ENCODE measurements around the gene KDM4C. TPM values are rescaled to one million over a fixed set of nuclear protein-coding genes. Genes with fewer than 3 reads are reported as not detected.

Gene KDM4C
- total and polyA plus RNA-seq, 11 donors, result 4.4 to 19.9 (median 13.3) TPM

DNA sequence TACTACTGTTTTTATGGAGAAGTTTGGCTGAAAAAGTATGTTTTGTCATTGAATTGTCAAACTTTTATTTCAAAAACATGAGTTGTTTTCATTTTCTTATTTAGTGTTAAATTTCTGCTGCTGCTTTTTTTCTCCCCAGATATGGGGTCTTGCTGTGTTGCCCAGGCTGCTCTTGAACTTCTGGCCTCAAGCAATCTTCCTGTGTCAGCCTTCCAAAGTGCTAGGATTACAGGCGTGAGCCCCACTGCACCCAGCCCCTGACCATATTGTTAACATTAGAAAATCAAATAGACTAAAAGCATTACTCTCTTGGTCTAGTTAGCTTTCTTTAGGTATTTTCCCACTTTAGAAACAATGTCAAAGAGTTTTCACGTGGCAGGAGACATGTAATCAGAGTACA lies 215.3 kb downstream of the KDM4C start:
- no peaks in the 10 kb centered on the region for H3K9me3 ChIP-seq
- WGBS, 4 donors, result 47 to 73% (median 73%) methylated on average over 2 of the region's 2 CpGs
- no peak overlapping the region for H3K4me3 ChIP-seq

DNA sequence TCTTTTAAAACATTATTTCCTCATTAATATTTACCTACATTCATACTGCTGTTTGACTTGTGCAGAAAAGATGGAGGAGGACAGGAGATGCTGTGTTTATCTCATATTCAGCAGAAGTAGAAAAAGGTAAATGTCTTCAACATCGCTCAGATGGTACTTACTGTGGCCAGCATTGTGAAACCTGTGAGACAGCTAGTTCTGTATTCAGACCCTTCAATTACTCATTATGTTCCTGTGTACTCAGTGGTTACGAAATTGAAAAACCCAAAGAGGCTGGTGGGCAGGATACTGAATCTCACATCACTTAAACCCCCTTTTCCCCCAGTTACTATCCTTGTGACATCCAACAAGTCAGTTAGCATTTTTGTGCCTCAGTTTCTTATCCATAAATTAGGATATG lies 216.0 kb downstream of the KDM4C start:
- H3K4me3 ChIP-seq, result no peak overlapping the region
- no peak for DNase-seq
- H3K9me3 ChIP-seq, result no peaks in the 10 kb centered on the region
- peaks cover 0 to 3% (median 0%) of the 10 kb centered on the region in 9 donors for H3K36me3 ChIP-seq
- ATAC-seq, result no peak
- intact Hi-C loops (cut with DNase I), result no loop called here
- H3K4me1 ChIP-seq, result no peaks in the 10 kb centered on the region
- H3K27ac ChIP-seq, result no peak overlapping the region
- no peaks in the 10 kb centered on the region for H3K27me3 ChIP-seq
- 90 to 96% (median 94%) methylated on average over 2 of the region's 2 CpGs for WGBS, 4 donors
- TF ChIP-seq POLR2A (IDR thresholded peaks at IDR 0.05) (no peak), CTCF (IDR thresholded peaks at IDR 0.05) (no peak)

More for the DNA sequence above, 215.3 kb downstream of the KDM4C start:
- ATAC-seq (no peak), DNase-seq (no peak)
- H3K4me1 ChIP-seq, result peaks cover 0 to 6% (median 0%) of the 10 kb centered on the region in 12 donors
- intact Hi-C loops (cut with DNase I), result no loop called here
- no peaks in the 10 kb centered on the region for H3K27me3 ChIP-seq
- H3K27ac ChIP-seq, result no peak overlapping the region
- no peaks in the 10 kb centered on the region for H3K36me3 ChIP-seq
- TF ChIP-seq CTCF (IDR thresholded peaks at IDR 0.05) (no peak), POLR2A (IDR thresholded peaks at IDR 0.05) (no peak)

DNA sequence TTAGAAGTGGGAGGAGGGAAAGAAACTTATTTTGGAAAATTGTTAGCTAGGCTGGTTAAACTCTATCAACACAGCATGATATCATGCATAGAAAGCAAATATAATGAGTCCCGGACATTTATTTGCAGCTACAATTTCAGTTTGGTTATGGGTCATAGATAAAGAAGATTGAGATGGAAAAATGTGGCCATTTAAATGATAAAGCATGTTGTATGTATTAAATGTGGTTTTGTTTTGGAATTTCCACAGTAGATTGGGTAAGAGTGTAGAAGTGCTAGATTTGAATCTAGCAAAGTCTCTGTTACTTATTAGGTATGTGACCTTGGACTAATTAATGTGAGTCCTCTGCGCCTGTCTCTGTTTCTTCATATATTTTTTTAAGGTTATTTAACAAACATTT lies 217.4 kb downstream of the KDM4C start:
- Histone ChIP-seq H3K27me3 (no peaks in the 10 kb centered on the region), H3K36me3 (peaks cover 0 to 6% (median 0%) of the 10 kb centered on the region in 9 donors), H3K4me1 (no peaks in the 10 kb centered on the region), H3K4me3 (no peak overlapping the region), H3K9me3 (no peaks in the 10 kb centered on the region), H3K27ac (no peak overlapping the region)
- no peak for DNase-seq
- no peak for ATAC-seq
- intact Hi-C loops (cut with DNase I), result no loop called here
- TF ChIP-seq POLR2A (IDR thresholded peaks at IDR 0.05) (no peak), CTCF (IDR thresholded peaks at IDR 0.05) (no peak)
- 85 to 93% (median 86%) methylated on average over 2 of the region's 2 CpGs for WGBS, 4 donors

DNA sequence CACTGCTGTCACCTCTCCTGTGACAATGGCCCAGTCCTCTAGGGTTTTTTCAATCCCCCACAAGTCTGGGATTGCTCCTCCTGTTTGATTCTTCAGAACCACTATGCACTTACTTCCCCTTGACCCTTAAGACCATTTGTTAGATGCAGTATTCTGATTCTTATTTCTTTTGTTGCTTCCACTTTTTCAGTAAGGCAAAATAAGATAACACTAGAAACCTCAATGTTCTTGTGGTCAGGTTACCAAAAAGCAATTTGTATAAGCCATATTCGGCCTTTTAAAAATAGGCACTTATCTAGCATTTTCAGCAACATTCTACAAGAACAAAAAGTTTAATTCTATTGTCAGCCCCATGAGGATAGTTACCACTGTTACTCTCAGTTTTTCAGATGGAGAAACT lies 220.0 kb downstream of the KDM4C start:
- WGBS, 4 donors, result 91 to 99% (median 94%) methylated on average over 1 of the region's 1 CpG
- Histone ChIP-seq H3K4me3 (no peak overlapping the region), H3K9me3 (no peaks in the 10 kb centered on the region), H3K36me3 (peaks cover 0 to 24% (median 16%) of the 10 kb centered on the region in 9 donors), H3K27me3 (no peaks in the 10 kb centered on the region), H3K4me1 (no peaks in the 10 kb centered on the region), H3K27ac (no peak overlapping the region)
- no peak for DNase-seq
- intact Hi-C loops (cut with DNase I), result no loop called here
- no peak for ATAC-seq
- TF ChIP-seq CTCF (IDR thresholded peaks at IDR 0.05), result no peak
- no peak for TF ChIP-seq POLR2A (IDR thresholded peaks at IDR 0.05)

Measured in heart left ventricle (tissue), 16 donors.